ENCODE data around the gene SLC6A13.

SLC6A13 gene

GRCh38 chr12:180445-180844 is 82.2 kb downstream of the SLC6A13 start:
- H3K36me3 Mint-ChIP-seq (ENCODE audit: low read depth) = no peaks in the 10 kb centered on the region
- H3K4me1 Mint-ChIP-seq (ENCODE audit: low read depth) = peaks cover 9% of the 10 kb centered on the region
- peaks cover 19% of the 10 kb centered on the region for H3K27me3 Mint-ChIP-seq
- no peaks in the 10 kb centered on the region for H3K9me3 Mint-ChIP-seq
- no peak overlapping the region for H3K27ac Mint-ChIP-seq
- H3K4me3 Mint-ChIP-seq = no peak overlapping the region

DNA sequence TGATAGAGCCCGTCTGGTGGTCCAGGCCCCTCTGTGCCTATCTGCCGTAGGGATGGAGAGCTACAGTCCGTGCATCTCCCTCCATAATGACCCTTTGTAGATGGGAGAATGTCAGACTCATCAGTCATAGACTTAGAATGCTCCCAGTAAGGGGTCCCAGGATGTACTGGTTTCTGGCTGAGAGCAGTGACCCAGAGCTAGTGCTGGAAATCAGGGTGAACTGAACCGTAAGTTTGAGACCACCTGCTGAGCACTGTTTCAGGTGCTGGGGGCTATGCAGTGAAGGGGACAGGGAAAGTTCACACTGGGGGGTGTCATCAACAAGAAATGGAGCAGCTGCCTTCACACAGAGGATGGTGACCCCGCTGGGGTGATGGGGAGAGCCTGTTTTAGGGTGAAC is 82.8 kb downstream of the SLC6A13 start:
- Mint-ChIP-seq H3K27me3 (peaks cover 15% of the 10 kb centered on the region), H3K9me3 (no peaks in the 10 kb centered on the region), H3K4me3 (no peak overlapping the region), H3K4me1 (ENCODE audit: low read depth) (peaks cover 9% of the 10 kb centered on the region), H3K27ac (no peak overlapping the region), H3K36me3 (ENCODE audit: low read depth) (no peaks in the 10 kb centered on the region)

DNA sequence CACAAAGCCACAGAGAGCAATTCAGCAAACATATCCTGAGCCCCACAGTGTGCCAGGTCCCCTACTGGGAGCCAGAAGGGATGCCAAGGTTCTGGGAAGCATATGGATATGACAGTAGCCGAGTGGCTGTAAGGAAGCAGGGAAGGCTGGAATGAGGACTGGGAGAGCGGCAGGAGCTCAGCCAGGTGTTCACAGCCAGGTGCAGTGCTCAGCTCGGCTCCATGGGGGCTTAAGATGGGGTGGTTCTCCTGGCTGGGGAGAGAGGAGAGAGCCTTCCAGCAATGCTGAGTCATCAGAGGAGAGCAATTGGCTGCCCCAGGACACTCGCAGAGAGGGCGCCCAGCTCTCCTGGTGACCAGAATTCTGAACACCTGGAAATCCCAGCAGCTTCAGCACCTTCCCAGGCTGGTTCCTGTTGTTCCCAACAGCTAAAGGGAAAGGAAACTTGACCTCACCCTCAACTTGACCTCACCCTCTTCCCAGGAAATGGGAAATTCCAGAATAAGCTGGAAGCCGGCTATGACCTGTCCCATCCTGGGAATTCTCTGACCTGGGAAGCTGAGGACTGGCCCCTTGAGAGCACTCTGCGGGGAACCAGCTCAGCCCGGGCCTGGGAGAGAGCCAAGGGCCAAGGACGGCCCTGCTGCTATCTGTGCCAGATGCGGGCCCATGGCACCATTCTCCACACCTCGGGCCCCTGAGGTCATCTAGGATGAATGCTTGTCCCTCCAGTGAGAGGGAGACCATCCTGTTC is 83.3 kb downstream of the SLC6A13 start:
- Mint-ChIP-seq H3K4me3 (no peak overlapping the region), H3K36me3 (ENCODE audit: low read depth) (no peaks in the 10 kb centered on the region), H3K9me3 (no peaks in the 10 kb centered on the region), H3K27me3 (peaks cover 12% of the 10 kb centered on the region), H3K4me1 (ENCODE audit: low read depth) (peaks cover 9% of the 10 kb centered on the region), H3K27ac (no peak overlapping the region)

DNA sequence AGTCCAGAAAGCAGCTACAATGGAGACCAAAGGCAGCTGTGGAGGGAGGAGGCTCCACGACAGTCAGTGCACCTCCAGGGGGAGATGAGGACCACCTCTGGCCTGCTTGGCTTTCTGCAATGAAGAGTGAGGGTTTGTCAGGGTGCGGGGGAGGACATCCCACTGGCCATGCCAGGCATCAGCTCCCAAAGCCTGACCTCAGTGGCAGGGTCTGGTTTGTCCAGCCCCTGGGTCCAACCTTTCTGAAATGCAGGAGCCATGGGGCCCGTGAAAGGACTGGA is 83.9 kb downstream of the SLC6A13 start:
- H3K27me3 Mint-ChIP-seq = peaks cover 10% of the 10 kb centered on the region
- no peaks in the 10 kb centered on the region for H3K9me3 Mint-ChIP-seq
- no peak overlapping the region for H3K27ac Mint-ChIP-seq
- H3K4me3 Mint-ChIP-seq = no peak overlapping the region
- H3K4me1 Mint-ChIP-seq (ENCODE audit: low read depth) = peaks cover 9% of the 10 kb centered on the region
- H3K36me3 Mint-ChIP-seq (ENCODE audit: low read depth) = no peaks in the 10 kb centered on the region

DNA sequence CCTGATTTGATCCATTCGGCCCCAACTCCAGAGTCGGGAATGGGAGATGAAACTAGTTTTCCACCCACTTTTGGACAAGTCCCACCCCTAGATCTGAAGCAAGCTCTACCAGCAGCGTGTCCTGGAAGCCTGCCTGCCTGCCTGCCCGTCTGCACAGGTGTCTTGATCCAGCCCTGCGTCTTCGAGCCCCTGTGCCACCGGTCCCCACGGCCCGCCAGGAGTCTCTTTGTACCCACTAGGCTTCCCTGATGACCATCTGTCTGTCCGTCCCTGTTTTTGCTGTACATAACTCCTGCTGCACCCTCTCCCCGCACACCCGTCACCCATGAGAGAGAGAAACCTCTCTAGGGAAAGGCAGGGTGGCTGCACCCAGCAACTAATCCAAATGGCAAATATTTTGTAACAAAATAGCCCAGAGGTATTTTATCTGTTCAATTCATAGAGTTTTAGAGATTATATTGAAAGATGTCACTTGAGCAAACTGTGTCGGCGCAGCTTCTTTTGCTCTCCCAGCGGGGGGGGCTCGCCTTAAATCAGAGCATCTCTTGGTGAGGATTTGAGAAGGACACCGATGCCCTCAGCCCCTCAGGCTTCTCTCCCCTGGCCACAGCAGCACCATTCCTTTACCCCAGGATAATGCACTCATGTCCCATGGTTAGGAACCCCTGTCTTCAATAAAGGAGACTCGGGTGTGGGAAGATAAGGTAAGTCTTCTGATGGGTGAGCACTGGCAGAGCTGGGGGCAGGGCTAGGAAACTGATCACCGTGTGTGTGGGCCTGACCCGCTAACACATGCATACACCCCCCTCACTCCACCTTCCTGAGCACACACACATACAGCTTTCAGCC is 84.4 kb downstream of the SLC6A13 start:
- H3K27ac Mint-ChIP-seq = no peak overlapping the region
- no peaks in the 10 kb centered on the region for H3K36me3 Mint-ChIP-seq (ENCODE audit: low read depth)
- H3K4me3 Mint-ChIP-seq = no peak overlapping the region
- no peaks in the 10 kb centered on the region for H3K9me3 Mint-ChIP-seq
- peaks cover 5% of the 10 kb centered on the region for H3K27me3 Mint-ChIP-seq
- H3K4me1 Mint-ChIP-seq (ENCODE audit: low read depth) = peaks cover 9% of the 10 kb centered on the region

- Mint-ChIP-seq H3K27ac (no peak overlapping the region), H3K27me3 (peaks cover 7% of the 10 kb centered on the region), H3K4me3 (no peak overlapping the region), H3K36me3 (ENCODE audit: low read depth) (no peaks in the 10 kb centered on the region), H3K9me3 (no peaks in the 10 kb centered on the region), H3K4me1 (ENCODE audit: low read depth) (peaks cover 9% of the 10 kb centered on the region)
Observed at GRCh38 chr12:177336-177979, 85.2 kb downstream of the SLC6A13 start.

DNA sequence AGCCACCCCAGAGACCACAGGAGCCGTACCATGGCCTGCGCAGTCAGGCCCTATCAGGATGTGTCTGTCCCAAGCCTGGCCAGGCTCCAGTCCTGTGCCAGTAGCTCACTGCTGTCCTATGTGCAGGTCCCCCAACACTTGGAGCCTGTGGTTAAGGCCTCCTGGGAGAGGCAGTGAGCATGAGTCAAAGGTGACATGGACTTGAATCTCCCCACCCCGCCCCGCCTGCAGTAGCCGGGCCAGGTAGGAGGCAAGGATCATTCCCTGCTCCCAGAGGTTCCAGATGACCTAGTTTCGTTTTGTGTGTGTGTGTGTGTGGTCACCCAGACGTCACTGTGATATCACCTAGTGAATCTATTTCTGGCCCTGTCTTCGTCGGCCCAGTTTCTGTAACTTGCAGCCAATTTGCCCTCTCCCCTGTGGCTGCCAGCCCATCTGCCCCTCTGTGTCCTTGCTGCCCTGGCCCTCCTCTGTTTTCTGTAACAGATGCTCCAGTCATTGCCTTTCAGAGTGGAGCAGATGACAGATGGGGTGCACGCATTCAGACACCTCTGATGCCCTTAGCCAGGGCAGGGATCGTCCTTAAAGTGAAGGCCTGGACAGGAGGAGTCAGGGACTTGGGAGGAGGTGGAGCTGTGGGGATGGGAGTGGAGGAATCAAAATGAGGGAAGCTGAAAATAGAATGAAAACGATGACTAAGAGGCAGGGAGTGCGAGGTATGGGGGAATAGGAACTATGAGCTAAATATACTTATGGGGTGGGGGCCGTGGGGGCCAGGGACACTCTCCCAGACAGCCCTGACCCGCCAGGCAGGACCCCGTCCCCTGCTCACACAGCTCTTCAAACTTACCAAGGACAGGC is 86.1 kb downstream of the SLC6A13 start:
- H3K4me3 Mint-ChIP-seq = no peak overlapping the region
- peaks cover 9% of the 10 kb centered on the region for H3K4me1 Mint-ChIP-seq (ENCODE audit: low read depth)
- H3K27ac Mint-ChIP-seq = no peak overlapping the region

DNA sequence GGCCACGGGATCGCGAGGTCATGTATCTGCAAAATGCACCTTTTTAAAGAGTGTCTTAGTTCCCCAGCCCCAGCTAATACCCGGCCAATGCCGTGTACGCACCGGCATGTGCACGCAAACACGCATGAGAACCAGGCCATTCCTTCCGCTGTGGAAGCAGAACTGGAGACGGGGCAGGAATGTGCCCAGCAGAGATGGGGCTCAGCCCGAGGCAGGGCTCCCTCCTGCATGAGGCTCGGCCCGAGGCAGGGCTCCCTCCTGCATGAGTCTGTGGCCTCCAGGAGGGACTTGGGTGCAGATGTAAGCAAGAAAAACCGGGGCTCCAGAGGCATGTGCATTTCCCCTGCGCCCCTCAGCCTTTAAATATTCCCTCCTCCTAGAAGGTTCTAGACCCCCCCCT is 86.9 kb downstream of the SLC6A13 start:
- peaks cover 7% of the 10 kb centered on the region for H3K27me3 Mint-ChIP-seq
- no peaks in the 10 kb centered on the region for H3K9me3 Mint-ChIP-seq
- H3K36me3 Mint-ChIP-seq (ENCODE audit: low read depth) = no peaks in the 10 kb centered on the region
- no peak overlapping the region for H3K27ac Mint-ChIP-seq
- H3K4me1 Mint-ChIP-seq (ENCODE audit: low read depth) = peaks cover 8% of the 10 kb centered on the region
- H3K4me3 Mint-ChIP-seq = no peak overlapping the region

More for the DNA sequence above, 86.1 kb downstream of the SLC6A13 start:
- Mint-ChIP-seq H3K27me3 (peaks cover 7% of the 10 kb centered on the region), H3K36me3 (ENCODE audit: low read depth) (no peaks in the 10 kb centered on the region), H3K9me3 (no peaks in the 10 kb centered on the region)

DNA sequence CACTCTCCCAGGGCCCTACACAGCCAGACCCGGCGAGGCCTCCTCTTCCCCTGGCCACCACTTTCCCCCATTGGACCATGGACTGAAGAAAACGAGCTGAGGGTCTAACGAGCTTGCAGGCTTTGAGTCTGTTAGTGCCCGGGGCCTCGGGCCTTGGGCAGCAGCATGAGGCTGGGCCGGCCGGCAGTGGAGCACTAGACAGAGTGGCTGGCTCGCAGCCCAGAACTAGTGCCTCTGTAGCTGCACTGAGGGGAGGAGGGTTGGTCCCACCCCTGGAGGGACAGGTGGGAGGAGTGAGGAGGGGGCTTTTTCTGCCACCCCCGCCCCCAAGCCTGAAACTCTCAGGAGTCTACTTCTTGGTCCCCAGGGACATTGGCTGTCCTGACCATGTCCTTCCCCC is 87.4 kb downstream of the SLC6A13 start:
- Mint-ChIP-seq H3K9me3 (no peaks in the 10 kb centered on the region), H3K4me3 (no peak overlapping the region), H3K4me1 (ENCODE audit: low read depth) (peaks cover 3% of the 10 kb centered on the region), H3K27ac (no peak overlapping the region), H3K36me3 (ENCODE audit: low read depth) (no peaks in the 10 kb centered on the region), H3K27me3 (peaks cover 5% of the 10 kb centered on the region)

GRCh38 chr12:174596-174995 is 88.0 kb downstream of the SLC6A13 start:
- Mint-ChIP-seq H3K36me3 (ENCODE audit: low read depth) (no peaks in the 10 kb centered on the region), H3K4me1 (ENCODE audit: low read depth) (peaks cover under 1% of the 10 kb centered on the region), H3K9me3 (no peaks in the 10 kb centered on the region), H3K27me3 (peaks cover 4% of the 10 kb centered on the region), H3K27ac (no peak overlapping the region), H3K4me3 (no peak overlapping the region)

DNA sequence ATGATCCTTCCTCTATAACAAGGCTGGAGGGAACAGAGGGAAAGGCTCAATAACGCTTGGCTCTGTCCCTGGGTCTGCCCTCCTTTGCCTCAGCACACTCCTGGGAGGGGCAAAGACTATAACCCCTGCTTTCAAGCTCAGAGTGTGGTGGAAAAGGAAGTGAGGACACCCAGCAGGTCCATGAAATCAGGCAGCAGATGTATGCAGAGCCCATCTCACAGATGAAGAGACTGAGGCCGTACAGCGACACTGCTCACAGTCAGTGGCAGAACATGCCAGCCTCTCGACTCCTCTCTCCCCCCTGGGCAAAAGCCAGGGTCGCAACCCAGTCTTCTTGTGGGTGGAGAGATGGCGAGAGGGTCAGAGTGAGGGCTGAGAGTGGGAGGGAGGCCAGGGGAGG is 88.5 kb downstream of the SLC6A13 start:
- Mint-ChIP-seq H3K9me3 (no peaks in the 10 kb centered on the region), H3K4me3 (no peak overlapping the region), H3K27me3 (peaks cover 4% of the 10 kb centered on the region), H3K27ac (no peak overlapping the region), H3K36me3 (ENCODE audit: low read depth) (no peaks in the 10 kb centered on the region), H3K4me1 (ENCODE audit: low read depth) (peaks cover 5% of the 10 kb centered on the region)

DNA sequence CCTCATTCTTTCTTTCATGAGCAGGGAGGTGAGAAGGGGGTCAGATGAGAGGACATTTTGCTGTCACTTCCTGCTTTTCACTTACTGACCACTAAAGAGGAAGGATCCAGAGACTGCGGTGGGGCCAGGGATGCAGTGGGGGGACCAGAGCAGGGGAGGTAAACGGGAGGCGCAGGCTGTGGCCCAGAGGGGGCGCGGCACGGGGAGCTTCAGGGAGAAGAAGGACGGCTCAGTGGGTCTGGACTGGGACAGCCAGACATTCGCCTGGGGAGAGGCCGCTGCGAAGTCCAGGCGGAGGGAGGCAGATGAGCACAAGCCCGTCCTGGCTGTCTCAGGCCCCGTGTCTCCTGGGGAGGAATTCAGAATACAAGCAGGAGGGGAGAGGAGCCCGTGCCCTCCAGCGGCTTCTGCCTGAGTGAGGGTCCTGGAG is 89.9 kb downstream of the SLC6A13 start:
- Mint-ChIP-seq H3K9me3 (no peaks in the 10 kb centered on the region), H3K27ac (no peak overlapping the region), H3K27me3 (peaks cover 4% of the 10 kb centered on the region), H3K36me3 (ENCODE audit: low read depth) (no peaks in the 10 kb centered on the region), H3K4me3 (no peak overlapping the region), H3K4me1 (ENCODE audit: low read depth) (peaks cover 13% of the 10 kb centered on the region)

GRCh38 chr12:171743-172676 is 90.6 kb downstream of the SLC6A13 start:
- H3K9me3 Mint-ChIP-seq = no peaks in the 10 kb centered on the region
- no peak overlapping the region for H3K4me3 Mint-ChIP-seq
- H3K36me3 Mint-ChIP-seq (ENCODE audit: low read depth) = no peaks in the 10 kb centered on the region
- peaks cover 4% of the 10 kb centered on the region for H3K27me3 Mint-ChIP-seq
- peaks cover 13% of the 10 kb centered on the region for H3K4me1 Mint-ChIP-seq (ENCODE audit: low read depth)
- H3K27ac Mint-ChIP-seq = no peak overlapping the region

DNA sequence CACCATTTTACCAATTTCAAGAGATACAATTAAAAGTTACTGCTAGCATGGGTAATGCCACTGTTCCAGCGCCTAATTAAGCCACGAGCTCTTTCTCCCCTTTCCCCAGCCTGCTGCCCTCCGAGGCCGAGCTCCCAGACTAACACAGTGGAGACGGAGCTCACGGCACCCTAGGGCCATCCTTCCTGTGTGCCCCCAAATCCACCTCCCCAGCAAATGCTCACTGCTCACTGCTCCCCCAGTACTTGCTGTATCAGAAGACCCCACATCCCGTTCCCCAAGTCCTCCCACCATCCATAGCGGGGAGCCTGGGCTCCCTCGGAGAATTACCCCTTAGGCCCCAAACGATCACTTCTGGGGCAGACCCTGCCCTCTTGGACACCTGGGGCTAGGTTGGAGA is 91.4 kb downstream of the SLC6A13 start:
- H3K27me3 Mint-ChIP-seq = peaks cover 4% of the 10 kb centered on the region
- peaks cover 13% of the 10 kb centered on the region for H3K4me1 Mint-ChIP-seq (ENCODE audit: low read depth)
- H3K4me3 Mint-ChIP-seq = no peak overlapping the region
- H3K27ac Mint-ChIP-seq = no peak overlapping the region
- no peaks in the 10 kb centered on the region for H3K36me3 Mint-ChIP-seq (ENCODE audit: low read depth)
- no peaks in the 10 kb centered on the region for H3K9me3 Mint-ChIP-seq

Data from stimulated activated naive CD8-positive, alpha-beta T cell treated with anti-CD3 and anti-CD28 coated beads, Interleukin-15, Interleukin-2, amounts not matched to agents 100 ng/mL and 50 ng/mL, for 24 hours (primary cell).